ENCODE data around the gene PCGF6.

DNA sequence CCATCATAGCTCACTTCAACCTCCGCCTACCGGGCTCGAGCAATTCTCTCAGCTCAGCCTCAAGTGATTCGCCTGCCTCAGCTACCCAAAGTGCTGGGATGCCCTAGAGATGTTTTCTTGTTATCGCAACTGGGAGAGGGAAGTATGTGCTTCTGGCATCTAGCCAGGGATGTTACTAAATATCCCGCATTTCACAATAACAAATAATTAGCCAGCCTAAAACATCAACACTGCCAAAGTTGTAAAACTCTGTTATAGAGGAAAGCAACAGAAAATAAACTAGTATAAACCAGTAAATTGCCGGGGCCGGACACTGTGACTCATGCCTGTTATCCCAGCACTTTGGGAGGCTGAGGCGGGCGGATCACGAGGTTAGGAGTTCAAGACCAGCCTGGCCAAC is 66.8 kb downstream of the PCGF6 start:
- TF ChIP-seq CTCF (optimal IDR thresholded peaks at IDR 0.05 in 1 of 3, IDR thresholded peaks at IDR 0.05 in 1 of 3, conservative IDR thresholded peaks at IDR 0.05 in 1 of 3; ENCODE audit: extremely low read depth in 1 of 3, insufficient read depth in 2 of 3, low read length in 3 of 3), result no peak
- no peak for TF ChIP-seq EZH2 (IDR thresholded peaks at IDR 0.05; ENCODE audit: low read length)

Measured in keratinocyte (primary cell).